HepG2 (cell line): ENCODE measurements around the gene TCF25. TPM values are rescaled to one million over a fixed set of nuclear protein-coding genes. Genes with fewer than 3 reads are reported as not detected.

Experiments used
- AHR ChIP-seq: IDR thresholded peaks from 2 replicates; pipeline ENCODE4 v1.6.1; 2018; ENCODE audit warnings: missing genetic modification reagents, missing compliant biosample characterization
- ESRRA ChIP-seq: sonication (generic); formaldehyde crosslinking; IDR thresholded peaks from 2 replicates; pipeline ENCODE4 v1.5.1; 2020; ENCODE audit warnings: mild to moderate bottlenecking, low read depth, missing genetic modification reagents
- FUBP1 ChIP-seq: sonication (generic); formaldehyde crosslinking; IDR thresholded peaks from 2 replicates; pipeline ENCODE4 v1.5.1; 2020; ENCODE audit warnings: missing genetic modification reagents, mild to moderate bottlenecking, borderline replicate concordance
- HIVEP1 ChIP-seq: sonication (generic); formaldehyde crosslinking; IDR thresholded peaks from 2 replicates; pipeline ENCODE4 v1.4.0; 2020; ENCODE audit warnings: mild to moderate bottlenecking, missing genetic modification reagents
- IKZF4 ChIP-seq: sonication (generic); formaldehyde crosslinking; IDR thresholded peaks from 2 replicates; pipeline ENCODE4 v1.5.1; 2020; ENCODE audit warnings: borderline replicate concordance, mild to moderate bottlenecking, low read depth, missing genetic modification reagents; ENCODE audit errors: not compliant biosample characterization
- KDM5A ChIP-seq: fragments of 200-600 bp; sonication (generic); IDR thresholded peaks from 2 replicates; pipeline ENCODE4 v1.7.0; 2018; ENCODE audit warnings: antibody characterized with exemption, mild to moderate bottlenecking, low read length, borderline replicate concordance
- NFYC ChIP-seq: IDR thresholded peaks from 2 replicates; pipeline ENCODE4 v1.6.1; 2016; ENCODE audit warnings: missing genetic modification reagents, missing compliant biosample characterization
- NONO ChIP-seq, 2 experiments: fragments of 450-650 bp in 1 of 2; sonication (generic) in 1 of 2; formaldehyde crosslinking in 1 of 2; IDR thresholded peaks in 1 of 2; conservative IDR thresholded peaks in 1 of 2; 2 replicates each; pipeline versions ENCODE4 v1.6.1 to v1.8.0; 2017 to 2022; ENCODE audit warnings: mild to moderate bottlenecking in 1 of 2, missing genetic modification reagents in 1 of 2, moderate library complexity in 1 of 2
- NR2C2 ChIP-seq: sonication (generic); formaldehyde crosslinking; IDR thresholded peaks from 2 replicates; pipeline ENCODE4 v1.4.0; 2020; ENCODE audit warnings: missing genetic modification reagents, mild to moderate bottlenecking, moderate library complexity, borderline replicate concordance
- POGK ChIP-seq: sonication (generic); formaldehyde crosslinking; conservative IDR thresholded peaks from 2 replicates; pipeline ENCODE4 v1.8.0; 2022; ENCODE audit warnings: mild to moderate bottlenecking, moderate library complexity, missing genetic modification reagents
- RARA ChIP-seq: IDR thresholded peaks from 2 replicates; pipeline ENCODE4 v1.6.1; 2016; ENCODE audit warnings: missing genetic modification reagents, missing compliant biosample characterization
- U2AF1 ChIP-seq: fragments of 200-400 bp; formaldehyde crosslinking; optimal IDR thresholded peaks from 2 replicates; pipeline ENCODE3; 2017; ENCODE audit warnings: mild to moderate bottlenecking, low read depth, low read length
- ZFP91 ChIP-seq: sonication (generic); formaldehyde crosslinking; IDR thresholded peaks from 2 replicates; pipeline ENCODE4 v1.9.0; 2022; ENCODE audit warnings: missing genetic modification reagents, mild to moderate bottlenecking, borderline replicate concordance
- ZNF383 ChIP-seq: sonication (generic); formaldehyde crosslinking; IDR thresholded peaks from 2 replicates; pipeline ENCODE4 v1.4.0; 2020; ENCODE audit warnings: missing genetic modification reagents, mild to moderate bottlenecking, borderline replicate concordance
- ZNF44 ChIP-seq: sonication (generic); formaldehyde crosslinking; IDR thresholded peaks from 2 replicates; pipeline ENCODE4 v1.5.1; 2020; ENCODE audit warnings: mild to moderate bottlenecking, missing genetic modification reagents
- ZNF558 ChIP-seq: sonication (generic); formaldehyde crosslinking; IDR thresholded peaks from 2 replicates; pipeline ENCODE4 v1.9.0; 2022; ENCODE audit warnings: mild to moderate bottlenecking, missing genetic modification reagents, borderline replicate concordance
- ZNF564 ChIP-seq: sonication (generic); formaldehyde crosslinking; IDR thresholded peaks from 2 replicates; pipeline ENCODE4 v1.8.1; 2023; ENCODE audit warnings: mild to moderate bottlenecking, missing genetic modification reagents
- ZNF761 ChIP-seq: sonication (generic); formaldehyde crosslinking; conservative IDR thresholded peaks from 2 replicates; pipeline ENCODE4 v1.4.0; 2020; ENCODE audit warnings: mild to moderate bottlenecking, missing genetic modification reagents
- ZNF777 ChIP-seq: sonication (generic); formaldehyde crosslinking; IDR thresholded peaks from 2 replicates; pipeline ENCODE4 v1.4.0; 2020; ENCODE audit warnings: missing genetic modification reagents
- polyA plus RNA-seq, 8 experiments: library from polyadenylated mRNA; depleted of rRNA in 3 of 8; stranded (reverse) in 7 of 8; unstranded in 1 of 8; fragments of >200 nt; fragmentation: Illumina TruSeq in 4 of 8; extraction: Trizol in 4 of 8; gene quantifications; 2 replicates each; pipeline versions ENCODE4 v1.2.1 to v1.2.3, GENCODE V29; 2011 to 2016; ENCODE audit warnings: low read depth in 4 of 8, missing spikeins in 1 of 8, mixed read lengths in 1 of 8; ENCODE audit not compliant: insufficient read depth in 1 of 8
- total RNA-seq, 5 experiments: library from RNA; depleted of rRNA; stranded (reverse); fragments of >200 nt; fragmentation: Illumina TruSeq; extraction: Trizol; gene quantifications; 2 replicates each; pipeline ENCODE4 v1.2.3, GENCODE V29; 2016; ENCODE audit warnings: low read depth in 1 of 5

TCF25 gene
- total and polyA plus RNA-seq, 2 of the 13 experiments (the other 11 are each of a cell fraction or from before 2014, with no cell fraction given), result 138 to 206 TPM

GRCh38 chr16:89922884-89923639 lies 49.7 kb downstream of the TCF25 start, which contains the start of gene TUBB3 (continued):
- TF ChIP-seq POGK (CRISPR knock-in tag), result peak; percentile 84
- no peak for TF ChIP-seq FUBP1 (CRISPR knock-in tag)
- TF ChIP-seq ZFP91 (CRISPR knock-in tag), result no peak; the same call in 1 of the 2 replicates
- peak; percentile 32; the same call in 1 of the 2 replicates for TF ChIP-seq KDM5A
- TF ChIP-seq AHR (CRISPR knock-in tag), result peak; percentile 50
- no peak for TF ChIP-seq NR2C2 (CRISPR knock-in tag)
- TF ChIP-seq ZNF44 (CRISPR knock-in tag), result 0 out of 2 replicates have a peak, but pooled peaks have one; percentile 35
- peak; percentile 35 for TF ChIP-seq IKZF4 (CRISPR knock-in tag)
- TF ChIP-seq RARA (CRISPR knock-in tag), result no peak
- TF ChIP-seq NFYC (CRISPR knock-in tag), result peak; percentile 38; the same call in 1 of the 2 replicates
- TF ChIP-seq ZNF383, result no peak
- TF ChIP-seq ESRRA, result no peak
- TF ChIP-seq ZNF761 (CRISPR knock-in tag), result no peak; the same call in 1 of the 2 replicates
- peak; percentile 65; the same call in 1 of the 2 replicates for TF ChIP-seq ZNF558 (CRISPR knock-in tag)
- no peak for TF ChIP-seq U2AF1
- no peak for TF ChIP-seq NONO (IDR thresholded peaks at IDR 0.05)
- peak; percentile 66 for TF ChIP-seq NONO (CRISPR knock-in tag; conservative IDR thresholded peaks at IDR 0.05)
- no peak for TF ChIP-seq HIVEP1 (CRISPR knock-in tag)
- TF ChIP-seq ZNF564 (CRISPR knock-in tag), result peak; percentile 89
- TF ChIP-seq ZNF777 (CRISPR knock-in tag), result peak; percentile 57
